Mesodermal cell (in vitro differentiated cells): ENCODE data around the gene JMJD4. TPM values are rescaled to one million over a fixed set of nuclear protein-coding genes. Genes with fewer than 3 reads are reported as not detected.
A peak's percentile ranks its signal among the peaks of the same experiment; 100 is the strongest.

Experiments
- H3K27ac ChIP-seq: 2 replicates; pipeline ENCODE4 v1.7.0; 2013; ENCODE audit warnings: mild to moderate bottlenecking, low read depth, low read length, moderate library complexity; ENCODE audit not compliant: severe bottlenecking
- H3K36me3 ChIP-seq: 2 replicates; pipeline ENCODE4 v1.7.1; 2013; ENCODE audit warnings: mild to moderate bottlenecking, low read length, moderate library complexity; ENCODE audit not compliant: control insufficient read depth, insufficient read depth
- H3K4me1 ChIP-seq: one replicate; pipeline ENCODE4 v1.7.1; 2013; ENCODE audit warnings: mild to moderate bottlenecking, low read length; ENCODE audit not compliant: insufficient read depth, control insufficient read depth, poor library complexity, severe bottlenecking
- H3K4me3 ChIP-seq: 2 replicates; pipeline ENCODE4 v1.7.0; 2013; ENCODE audit warnings: low read length, control low read depth, mild to moderate bottlenecking; ENCODE audit not compliant: insufficient read depth, poor library complexity, severe bottlenecking; ENCODE audit errors: extremely low read depth
- H3K9me3 ChIP-seq: 2 replicates; pipeline ENCODE4 v1.7.1; 2013; ENCODE audit warnings: mild to moderate bottlenecking, low read length, moderate library complexity; ENCODE audit not compliant: control insufficient read depth
- WGBS, 2 experiments: methylation state at CpG; one replicate each; pipeline ENCODE4 v1.1.5; 2013; ENCODE audit warnings: missing lambda C conversion rate in 2 of 2; ENCODE audit not compliant: insufficient coverage in 2 of 2; 5-methylcytosine and 5-hydroxymethylcytosine counted together
- polyA plus RNA-seq, 2 experiments: library from polyadenylated mRNA; stranded (reverse); fragments of 50-300 nt; gene quantifications; one replicate each; pipeline ENCODE4 v1.2.3, GENCODE V29; 2013

JMJD4 gene
- 12.1 TPM for polyA plus RNA-seq (2013, experiment 1 of 2)
- polyA plus RNA-seq (2013, experiment 2 of 2), result 12.1 TPM

GRCh38 chr1:227734856-227735538 is at the start of gene JMJD4, which contains the start of gene SNAP47:
JMJD4 (minus strand) TSS chr1:227735302; CDS start chr1:227735273, 29 bp downstream.
SNAP47 (plus strand) TSS chr1:227735435; CDS start chr1:227747737, 12,302 bp downstream.
- Histone ChIP-seq H3K27ac (peak within 1 kb of the TSS; percentile 23), H3K36me3 (peaks cover 43% of the 10 kb centered on the region), H3K4me1 (peaks cover 6% of the 10 kb centered on the region), H3K4me3 (peak within 1 kb of the TSS; percentile 98), H3K9me3 (no peaks in the 10 kb centered on the region)
- 0 to 1% methylated on average over 59 to 70 of the region's 83 CpGs for WGBS, 2 experiments

GRCh38 chr1:227782226-227782625 is 47.1 kb upstream of the JMJD4 start:
- 94 to 100% methylated on average over 3 to 4 of the region's 4 CpGs for WGBS, 2 experiments
- Histone ChIP-seq H3K27ac (no peak overlapping the region), H3K4me1 (peaks cover 4% of the 10 kb centered on the region), H3K36me3 (peaks cover 20% of the 10 kb centered on the region), H3K4me3 (no peak overlapping the region), H3K9me3 (no peaks in the 10 kb centered on the region)

- no peak overlapping the region for H3K4me3 ChIP-seq
- no peaks in the 10 kb centered on the region for H3K9me3 ChIP-seq
- no peak overlapping the region for H3K27ac ChIP-seq
- H3K36me3 ChIP-seq, result peaks cover 22% of the 10 kb centered on the region
- WGBS, 2 experiments, result 95 to 97% methylated on average over 14 to 15 of the region's 15 CpGs
- peaks cover 12% of the 10 kb centered on the region for H3K4me1 ChIP-seq
Measured at GRCh38 chr1:227781314-227781930, 46.3 kb upstream of the JMJD4 start.

- Histone ChIP-seq H3K9me3 (no peaks in the 10 kb centered on the region), H3K36me3 (peaks cover 22% of the 10 kb centered on the region), H3K4me1 (peaks cover 21% of the 10 kb centered on the region), H3K4me3 (no peak overlapping the region), H3K27ac (no peak overlapping the region)
- 94 to 98% methylated on average over 17 to 18 of the region's 23 CpGs for WGBS, 2 experiments
Measured at GRCh38 chr1:227780101-227781044, 45.3 kb upstream of the JMJD4 start.

- H3K9me3 ChIP-seq, result no peaks in the 10 kb centered on the region
- peaks cover 22% of the 10 kb centered on the region for H3K36me3 ChIP-seq
- no peak overlapping the region for H3K27ac ChIP-seq
- WGBS, 2 experiments, result 92 to 97% methylated on average over 4 of the region's 7 CpGs
- no peak overlapping the region for H3K4me3 ChIP-seq
- H3K4me1 ChIP-seq, result peaks cover 28% of the 10 kb centered on the region
Measured at GRCh38 chr1:227779685-227780084, 44.6 kb upstream of the JMJD4 start.

GRCh38 chr1:227779021-227779441 is 43.9 kb upstream of the JMJD4 start:
- peaks cover 22% of the 10 kb centered on the region for H3K36me3 ChIP-seq
- no peak overlapping the region for H3K27ac ChIP-seq
- H3K4me3 ChIP-seq, result no peak overlapping the region
- 97% methylated on average over 9 to 10 of the region's 10 CpGs for WGBS, 2 experiments
- peaks cover 34% of the 10 kb centered on the region for H3K4me1 ChIP-seq
- H3K9me3 ChIP-seq, result no peaks in the 10 kb centered on the region

GRCh38 chr1:227778401-227778947 is 43.4 kb upstream of the JMJD4 start:
- peaks cover 34% of the 10 kb centered on the region for H3K4me1 ChIP-seq
- no peak overlapping the region for H3K4me3 ChIP-seq
- no peak overlapping the region for H3K27ac ChIP-seq
- WGBS, 2 experiments, result 94 to 97% methylated on average over 7 to 8 of the region's 8 CpGs
- H3K9me3 ChIP-seq, result no peaks in the 10 kb centered on the region
- H3K36me3 ChIP-seq, result peaks cover 22% of the 10 kb centered on the region

GRCh38 chr1:227777646-227778045 is 42.5 kb upstream of the JMJD4 start:
- H3K27ac ChIP-seq, result no peak overlapping the region
- H3K9me3 ChIP-seq, result no peaks in the 10 kb centered on the region
- H3K4me3 ChIP-seq, result no peak overlapping the region
- H3K36me3 ChIP-seq, result peaks cover 22% of the 10 kb centered on the region
- WGBS, 2 experiments, result 94 to 100% methylated on average over 2 of the region's 4 CpGs
- peaks cover 34% of the 10 kb centered on the region for H3K4me1 ChIP-seq

GRCh38 chr1:227777156-227777555 is 42.1 kb upstream of the JMJD4 start:
- peaks cover 22% of the 10 kb centered on the region for H3K36me3 ChIP-seq
- no peak overlapping the region for H3K27ac ChIP-seq
- H3K4me1 ChIP-seq, result peaks cover 34% of the 10 kb centered on the region
- 99 to 100% methylated on average over 7 to 9 of the region's 11 CpGs for WGBS, 2 experiments
- no peaks in the 10 kb centered on the region for H3K9me3 ChIP-seq
- H3K4me3 ChIP-seq, result no peak overlapping the region

- H3K4me3 ChIP-seq, result no peak overlapping the region
- WGBS, 2 experiments, result 76 to 79% methylated on average over 5 to 6 of the region's 7 CpGs
- H3K36me3 ChIP-seq, result peaks cover 22% of the 10 kb centered on the region
- peak overlapping the region; percentile 81 for H3K27ac ChIP-seq
- H3K4me1 ChIP-seq, result peaks cover 34% of the 10 kb centered on the region
- no peaks in the 10 kb centered on the region for H3K9me3 ChIP-seq
Measured at GRCh38 chr1:227776331-227776771, 41.2 kb upstream of the JMJD4 start.
